Progenitor cell of endocrine pancreas (in vitro differentiated cells): ENCODE data around the gene SCG3. TPM values are rescaled to one million over a fixed set of nuclear protein-coding genes. Genes with fewer than 3 reads are reported as not detected.

Experiments used
- DNase-seq: peaks from one replicate; pipeline ENCODE4 v3.0.0; 2021; ENCODE audit warnings: low spot score; ENCODE audit not compliant: unreplicated experiment
- H3K27ac Mint-ChIP-seq: 2 replicates; pipeline ENCODE4 v1.8.0; 2021; ENCODE audit warnings: mild to moderate bottlenecking, moderate library complexity, mixed read lengths
- H3K27me3 Mint-ChIP-seq: 2 replicates; pipeline ENCODE4 v1.8.0; 2021; ENCODE audit warnings: mixed read lengths
- H3K36me3 Mint-ChIP-seq: 2 replicates; pipeline ENCODE4 v1.8.0; 2022; ENCODE audit warnings: mixed read lengths; ENCODE audit not compliant: insufficient read depth
- H3K4me1 Mint-ChIP-seq: 2 replicates; pipeline ENCODE4 v1.8.0; 2021; ENCODE audit warnings: low read depth, mixed read lengths
- H3K4me3 Mint-ChIP-seq: 2 replicates; pipeline ENCODE4 v1.8.0; 2021; ENCODE audit warnings: low read depth, mild to moderate bottlenecking, moderate library complexity, mixed read lengths
- H3K9me3 Mint-ChIP-seq: 2 replicates; pipeline ENCODE4 v1.8.0; 2021; ENCODE audit warnings: low read depth, mixed read lengths
- total RNA-seq: library from RNA; stranded (reverse); gene quantifications from 2 replicates; pipeline ENCODE4 v1.2.1, GENCODE V29; 2021
- TF ChIP-seq, protein P1 (sequence below): fragments of 200-600 bp; sonication (generic); IDR thresholded peaks from one replicate; pipeline ENCODE4 v1.5.0; 2021; ENCODE audit warnings: antibody characterized with exemption, mild to moderate bottlenecking; ENCODE audit not compliant: unreplicated experiment

The SCG3 gene
- total RNA-seq, 1 donor from 2014 or later, result 7.9 TPM

DNA sequence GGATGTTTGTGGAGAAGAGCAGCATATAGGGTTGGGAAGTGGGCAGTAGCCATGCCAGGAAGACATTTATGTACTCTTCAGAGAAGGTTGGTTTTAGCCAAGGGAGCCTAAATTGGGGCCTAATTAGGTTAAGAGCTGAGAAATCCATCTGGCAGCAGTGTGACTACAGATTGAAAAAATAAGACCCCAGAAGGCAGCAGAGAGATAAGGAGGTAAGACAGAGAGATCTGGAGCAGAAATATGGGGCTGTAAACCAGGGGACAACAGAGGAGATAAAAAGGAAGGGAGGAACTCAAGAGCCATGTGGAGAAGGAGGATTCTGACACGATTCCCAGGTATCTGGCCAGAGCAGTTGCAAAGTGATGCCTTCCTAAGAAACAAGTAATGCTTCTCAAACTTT lies 32.9 kb downstream of the SCG3 start:
- DNase-seq, result no peak
- H3K27ac Mint-ChIP-seq, result no peak overlapping the region

DNA sequence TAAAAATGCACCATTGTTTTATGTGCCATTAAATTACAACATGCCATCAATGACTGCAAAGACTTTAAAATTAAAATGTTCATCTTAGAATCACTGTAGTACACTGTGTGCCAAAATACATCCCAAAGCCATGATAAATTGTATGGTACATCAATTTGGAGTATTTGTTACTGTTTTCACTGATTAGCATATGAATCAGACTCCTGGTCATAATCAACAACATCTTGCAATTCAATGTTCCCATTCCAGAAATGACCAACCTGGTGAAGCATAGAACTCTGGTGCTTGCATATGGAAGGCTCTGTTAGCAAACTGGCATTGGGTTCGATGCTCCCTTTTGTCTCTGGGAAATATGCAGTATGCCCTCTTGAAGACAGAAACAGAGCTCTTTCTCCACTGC lies 33.6 kb downstream of the SCG3 start:
- DNase-seq, result no peak
- Mint-ChIP-seq H3K27me3 (no peaks in the 10 kb centered on the region), H3K9me3 (no peaks in the 10 kb centered on the region), H3K27ac (no peak overlapping the region), H3K36me3 (no peaks in the 10 kb centered on the region), H3K4me1 (no peaks in the 10 kb centered on the region), H3K4me3 (no peak overlapping the region)
- TF ChIP-seq, protein P1, sequence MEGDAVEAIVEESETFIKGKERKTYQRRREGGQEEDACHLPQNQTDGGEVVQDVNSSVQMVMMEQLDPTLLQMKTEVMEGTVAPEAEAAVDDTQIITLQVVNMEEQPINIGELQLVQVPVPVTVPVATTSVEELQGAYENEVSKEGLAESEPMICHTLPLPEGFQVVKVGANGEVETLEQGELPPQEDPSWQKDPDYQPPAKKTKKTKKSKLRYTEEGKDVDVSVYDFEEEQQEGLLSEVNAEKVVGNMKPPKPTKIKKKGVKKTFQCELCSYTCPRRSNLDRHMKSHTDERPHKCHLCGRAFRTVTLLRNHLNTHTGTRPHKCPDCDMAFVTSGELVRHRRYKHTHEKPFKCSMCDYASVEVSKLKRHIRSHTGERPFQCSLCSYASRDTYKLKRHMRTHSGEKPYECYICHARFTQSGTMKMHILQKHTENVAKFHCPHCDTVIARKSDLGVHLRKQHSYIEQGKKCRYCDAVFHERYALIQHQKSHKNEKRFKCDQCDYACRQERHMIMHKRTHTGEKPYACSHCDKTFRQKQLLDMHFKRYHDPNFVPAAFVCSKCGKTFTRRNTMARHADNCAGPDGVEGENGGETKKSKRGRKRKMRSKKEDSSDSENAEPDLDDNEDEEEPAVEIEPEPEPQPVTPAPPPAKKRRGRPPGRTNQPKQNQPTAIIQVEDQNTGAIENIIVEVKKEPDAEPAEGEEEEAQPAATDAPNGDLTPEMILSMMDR, result no peak

More for the DNA sequence above, 32.9 kb downstream of the SCG3 start:
- Mint-ChIP-seq H3K9me3 (no peaks in the 10 kb centered on the region), H3K4me3 (no peak overlapping the region), H3K4me1 (no peaks in the 10 kb centered on the region), H3K27me3 (no peaks in the 10 kb centered on the region), H3K36me3 (no peaks in the 10 kb centered on the region)
- TF ChIP-seq, protein P1, result no peak

DNA sequence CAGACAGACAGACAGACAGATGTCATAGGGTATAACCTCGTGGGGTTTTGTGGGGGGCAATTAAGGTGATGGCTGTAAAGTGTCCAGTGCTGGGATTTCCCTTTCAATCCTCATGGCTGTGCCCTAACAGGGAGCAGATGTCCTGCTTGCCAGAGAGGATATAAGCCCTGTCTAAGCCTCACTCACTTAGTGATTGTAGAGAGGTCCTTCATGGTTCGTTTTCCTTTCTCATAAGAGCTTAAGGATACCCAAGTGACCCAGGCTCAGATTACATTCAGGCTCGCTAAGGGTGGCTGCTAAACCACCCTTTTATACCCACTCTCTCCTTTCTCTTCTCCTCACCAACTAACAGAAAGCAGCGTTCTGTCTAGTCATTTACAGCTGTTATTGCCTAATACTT lies 36.9 kb downstream of the SCG3 start:
- no peak overlapping the region for H3K27ac Mint-ChIP-seq
- H3K27me3 Mint-ChIP-seq, result no peaks in the 10 kb centered on the region
- H3K4me1 Mint-ChIP-seq, result peaks cover 4% of the 10 kb centered on the region
- TF ChIP-seq, protein P1, result no peak
- H3K4me3 Mint-ChIP-seq, result no peak overlapping the region
- no peaks in the 10 kb centered on the region for H3K36me3 Mint-ChIP-seq
- no peaks in the 10 kb centered on the region for H3K9me3 Mint-ChIP-seq
- DNase-seq, result no peak

DNA sequence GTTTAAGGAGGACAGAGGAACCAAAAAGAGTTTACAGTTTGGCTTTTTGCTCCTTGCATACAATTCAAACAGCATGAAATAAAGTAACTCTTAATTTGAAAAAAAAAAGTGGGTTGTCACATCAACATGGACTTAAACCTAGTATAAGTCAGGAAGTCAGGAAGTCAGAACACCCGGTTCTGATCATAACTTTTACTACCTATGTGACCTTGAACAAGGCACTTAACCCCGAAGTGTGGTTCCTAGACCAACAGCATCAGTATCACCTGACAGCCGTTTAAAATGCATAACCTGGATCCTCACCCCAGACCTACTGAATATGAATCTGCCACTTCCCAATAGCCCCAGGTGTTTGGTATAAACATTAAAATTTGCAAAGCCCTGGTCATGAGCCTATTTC lies 37.4 kb downstream of the SCG3 start:
- Mint-ChIP-seq H3K4me1 (peaks cover 4% of the 10 kb centered on the region), H3K27ac (no peak overlapping the region), H3K36me3 (no peaks in the 10 kb centered on the region), H3K27me3 (no peaks in the 10 kb centered on the region), H3K9me3 (no peaks in the 10 kb centered on the region), H3K4me3 (no peak overlapping the region)
- DNase-seq, result no peak
- TF ChIP-seq, protein P1, result no peak

DNA sequence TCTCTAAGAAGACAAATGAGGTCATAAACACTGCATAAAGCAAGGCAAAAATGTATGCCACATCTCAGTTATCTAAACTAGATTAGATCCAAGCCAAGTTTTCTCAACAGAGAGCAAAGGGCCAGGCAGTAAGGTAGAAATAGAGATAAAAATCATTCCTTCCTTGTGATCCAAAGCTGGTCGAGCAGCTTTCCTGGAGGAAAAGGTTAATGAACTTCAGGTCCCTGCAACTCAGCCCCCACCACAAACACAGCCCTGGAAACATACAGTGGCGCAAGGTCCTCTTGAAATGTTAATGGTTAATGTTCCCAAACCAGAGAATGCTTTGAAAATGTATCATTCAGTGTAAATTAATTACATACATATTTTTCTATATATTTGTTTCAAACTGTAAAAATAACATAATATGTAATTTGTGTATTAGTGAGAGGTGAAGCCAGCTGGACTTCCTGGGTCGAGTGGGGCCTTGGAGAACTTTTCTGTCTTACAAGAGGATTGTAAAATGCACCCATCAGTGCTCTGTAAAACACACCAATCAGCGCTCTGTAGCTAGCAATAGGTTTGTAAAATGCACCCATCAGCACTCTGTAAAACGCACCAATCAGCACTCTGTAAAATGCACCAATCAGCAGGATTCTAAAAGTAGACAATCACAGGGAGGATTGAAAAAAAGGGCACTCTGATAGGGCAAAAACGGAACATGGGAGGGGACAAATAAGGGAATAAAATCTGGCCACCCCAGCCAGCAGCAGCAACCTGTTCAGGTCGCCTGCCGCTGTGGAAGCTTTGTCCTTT lies 39.1 kb downstream of the SCG3 start:
- no peak for DNase-seq
- Mint-ChIP-seq H3K4me1 (peaks cover 4% of the 10 kb centered on the region), H3K9me3 (no peaks in the 10 kb centered on the region), H3K4me3 (no peak overlapping the region), H3K27ac (no peak overlapping the region), H3K36me3 (no peaks in the 10 kb centered on the region), H3K27me3 (no peaks in the 10 kb centered on the region)
- TF ChIP-seq, protein P1, result no peak
